Mammary epithelial cell (primary cell): Measurements from ENCODE around the gene UBE2G1.

Experiments
- EZH2 ChIP-seq: IDR thresholded peaks from 2 replicates; pipeline ENCODE4 v1.6.1; 2012; ENCODE audit warnings: low read length, inconsistent platforms, borderline replicate concordance
- TF ChIP-seq, protein P1 (sequence below), 2 donors: IDR thresholded peaks in 1 of 2; conservative IDR thresholded peaks in 1 of 2; 2 replicates each; pipeline ENCODE4 v1.5.1; 2011 to 2012; ENCODE audit warnings: inconsistent platforms in 2 of 2, low read length in 2 of 2, mild to moderate bottlenecking in 2 of 2, control low read depth in 1 of 2, low read depth in 1 of 2; ENCODE audit not compliant: insufficient read depth in 1 of 2; ENCODE audit errors: extremely low read depth in 1 of 2

DNA sequence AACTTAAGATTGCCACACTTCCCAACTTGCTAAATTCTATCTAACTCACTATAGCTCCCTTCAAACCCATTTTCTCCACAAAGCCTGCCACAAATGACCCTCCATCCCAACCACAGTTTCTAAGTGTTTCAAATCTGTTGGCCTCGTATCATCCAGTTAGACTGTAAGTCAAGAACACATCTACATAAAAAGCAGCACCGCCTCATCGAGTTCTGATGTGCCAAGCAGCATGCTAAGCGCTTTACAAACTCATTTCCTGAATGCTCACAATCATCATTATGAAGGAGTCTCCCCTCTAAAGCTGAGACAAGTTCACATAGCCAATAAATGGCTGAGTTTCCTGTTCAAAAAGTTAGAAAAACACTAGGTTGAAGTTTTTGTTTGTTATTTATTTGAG is 93.5 kb downstream of the UBE2G1 start:
- TF ChIP-seq, protein P1, sequence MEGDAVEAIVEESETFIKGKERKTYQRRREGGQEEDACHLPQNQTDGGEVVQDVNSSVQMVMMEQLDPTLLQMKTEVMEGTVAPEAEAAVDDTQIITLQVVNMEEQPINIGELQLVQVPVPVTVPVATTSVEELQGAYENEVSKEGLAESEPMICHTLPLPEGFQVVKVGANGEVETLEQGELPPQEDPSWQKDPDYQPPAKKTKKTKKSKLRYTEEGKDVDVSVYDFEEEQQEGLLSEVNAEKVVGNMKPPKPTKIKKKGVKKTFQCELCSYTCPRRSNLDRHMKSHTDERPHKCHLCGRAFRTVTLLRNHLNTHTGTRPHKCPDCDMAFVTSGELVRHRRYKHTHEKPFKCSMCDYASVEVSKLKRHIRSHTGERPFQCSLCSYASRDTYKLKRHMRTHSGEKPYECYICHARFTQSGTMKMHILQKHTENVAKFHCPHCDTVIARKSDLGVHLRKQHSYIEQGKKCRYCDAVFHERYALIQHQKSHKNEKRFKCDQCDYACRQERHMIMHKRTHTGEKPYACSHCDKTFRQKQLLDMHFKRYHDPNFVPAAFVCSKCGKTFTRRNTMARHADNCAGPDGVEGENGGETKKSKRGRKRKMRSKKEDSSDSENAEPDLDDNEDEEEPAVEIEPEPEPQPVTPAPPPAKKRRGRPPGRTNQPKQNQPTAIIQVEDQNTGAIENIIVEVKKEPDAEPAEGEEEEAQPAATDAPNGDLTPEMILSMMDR (conservative IDR thresholded peaks at IDR 0.05 in 1 of 2, IDR thresholded peaks at IDR 0.05 in 1 of 2; ENCODE audit: extremely low read depth in 1 of 2, insufficient read depth in 1 of 2, low read depth in 1 of 2, low read length in 2 of 2): no peak
- TF ChIP-seq EZH2: no peak
